ENCODE measurements around the gene C12orf43.

- TF ChIP-seq POLR2A (IDR thresholded peaks at IDR 0.05) = no peak
- no peak for TF ChIP-seq CTCF (IDR thresholded peaks at IDR 0.05)
Measured at GRCh38 chr12:120977531-120978295, 38.6 kb downstream of the C12orf43 start.
